Measurements from ENCODE around the gene TNFRSF12A.

TNFRSF12A gene

DNA sequence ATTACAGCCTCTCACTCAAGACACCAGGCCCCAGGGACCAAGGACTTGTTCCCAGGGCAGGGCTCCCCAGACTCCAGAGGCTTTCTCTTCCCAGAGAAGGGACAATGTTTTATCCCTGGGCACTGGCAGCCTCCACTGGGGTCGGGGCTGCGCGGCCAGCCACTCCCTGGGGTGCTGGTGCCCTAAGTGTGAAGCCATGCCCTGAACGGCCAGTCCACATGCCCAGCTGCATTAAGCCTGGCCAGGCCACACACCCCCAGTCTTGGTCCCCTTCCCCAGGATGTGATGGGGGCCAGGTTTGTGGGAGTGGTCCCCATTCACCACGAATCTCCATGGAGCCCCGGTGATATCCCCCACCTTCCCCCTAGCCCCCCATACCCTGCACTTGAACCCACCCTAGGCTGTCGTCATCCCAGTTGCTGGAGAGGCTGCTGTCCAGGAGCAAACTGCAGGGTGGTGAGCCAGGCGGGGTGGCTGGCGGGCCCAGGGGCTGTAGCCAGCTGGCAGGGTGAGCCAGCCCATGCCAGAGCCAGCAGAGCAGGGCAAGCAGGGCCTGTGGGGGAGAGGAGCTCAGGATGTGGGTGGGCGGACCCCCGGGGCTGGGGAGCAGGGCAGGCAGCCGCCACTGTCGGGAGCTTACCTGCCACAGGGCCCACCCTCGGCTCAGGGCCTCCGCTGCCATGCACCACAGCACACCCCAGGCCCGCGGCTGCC lies 46.4 kb upstream of the TNFRSF12A start:
- CTCF ChIA-PET = interaction anchor here (1.6 kb wide), 1 partner anchor 45 kb away, joined by 5 read pairs; no protein-coding TSS in a partner anchor
- POLR2A ChIA-PET = interaction anchor here (0.7 to 2.5 kb wide), 3 partner anchors 10 to 146 kb away, joined by 3 to 12 read pairs (median 3); partner anchors contain the start of genes KREMEN2 and TNFRSF12A

DNA sequence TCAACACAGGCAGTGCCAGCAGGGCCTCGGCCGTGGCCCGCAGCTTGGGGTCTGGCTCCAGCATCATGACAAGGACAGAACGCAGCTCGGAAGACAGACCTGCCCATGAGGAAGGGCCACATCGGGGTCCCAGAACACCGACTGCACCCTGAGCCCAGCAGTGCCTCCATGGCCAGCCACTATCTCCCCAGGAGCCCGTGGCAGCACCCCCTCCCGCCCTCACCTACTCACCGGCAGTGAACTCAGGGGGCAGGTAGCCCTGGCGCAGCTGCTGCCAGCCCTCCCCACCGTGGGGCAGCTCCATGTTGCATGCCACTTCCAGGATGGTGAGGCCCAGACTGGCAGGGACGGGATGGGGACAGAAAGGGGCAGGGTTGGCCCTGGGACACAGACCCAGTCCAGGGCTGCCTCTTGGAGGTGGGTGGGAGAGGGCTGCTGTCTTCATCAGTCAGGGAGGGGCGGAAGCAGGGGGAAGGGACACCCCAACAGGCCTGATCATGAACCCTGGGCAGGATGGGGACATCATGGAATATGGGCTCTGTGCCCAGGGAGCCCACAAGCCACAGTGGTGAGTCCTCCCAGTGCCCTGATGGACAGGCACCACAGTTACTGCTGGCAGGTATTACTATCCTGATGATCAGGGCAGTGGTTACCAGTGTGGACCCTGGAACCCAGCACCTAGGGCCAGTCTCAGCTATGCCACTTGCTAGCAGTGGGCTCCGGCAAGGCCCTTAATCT lies 45.7 kb upstream of the TNFRSF12A start:
- DNase-seq (ENCODE audit: extremely low spot score) = no peak
- ChIA-PET POLR2A (interaction anchor here (1.0 to 3.9 kb wide), 3 partner anchors 10 to 45 kb away, joined by 3 to 12 read pairs (median 10); partner anchors contain the start of genes KREMEN2 and TNFRSF12A), CTCF (no interaction called here)
- TF ChIP-seq ELF4 (IDR thresholded peaks at IDR 0.05) (no peak), TARDBP (IDR thresholded peaks at IDR 0.05) (no peak), FOXA1 (IDR thresholded peaks at IDR 0.05) (no peak)

More for the DNA sequence above, 46.4 kb upstream of the TNFRSF12A start:
- DNase-seq (ENCODE audit: extremely low spot score) = no peak
- TF ChIP-seq CTBP1 (IDR thresholded peaks at IDR 0.05; ENCODE audit: borderline replicate concordance) (no peak), NFRKB (IDR thresholded peaks at IDR 0.05) (no peak), BHLHE40 (IDR thresholded peaks at IDR 0.05; ENCODE audit: borderline replicate concordance) (no peak), TARDBP (IDR thresholded peaks at IDR 0.05) (no peak), L3MBTL2 (conservative IDR thresholded peaks at IDR 0.05) (no peak), HDGF (IDR thresholded peaks at IDR 0.05; ENCODE audit: borderline replicate concordance) (no peak), ZNF384 (IDR thresholded peaks at IDR 0.05) (no peak), ARNT (IDR thresholded peaks at IDR 0.05) (no peak), SP1 (IDR thresholded peaks at IDR 0.05) (no peak), ELF4 (IDR thresholded peaks at IDR 0.05) (no peak), LEF1 (IDR thresholded peaks at IDR 0.05; ENCODE audit: borderline replicate concordance) (no peak), FOXA1 (IDR thresholded peaks at IDR 0.05) (no peak), FOXK2 (IDR thresholded peaks at IDR 0.05) (no peak), FOXM1 (IDR thresholded peaks at IDR 0.05; ENCODE audit: borderline replicate concordance) (no peak), SUZ12 (IDR thresholded peaks at IDR 0.05) (no peak)
- TF ChIP-seq, protein P1, sequence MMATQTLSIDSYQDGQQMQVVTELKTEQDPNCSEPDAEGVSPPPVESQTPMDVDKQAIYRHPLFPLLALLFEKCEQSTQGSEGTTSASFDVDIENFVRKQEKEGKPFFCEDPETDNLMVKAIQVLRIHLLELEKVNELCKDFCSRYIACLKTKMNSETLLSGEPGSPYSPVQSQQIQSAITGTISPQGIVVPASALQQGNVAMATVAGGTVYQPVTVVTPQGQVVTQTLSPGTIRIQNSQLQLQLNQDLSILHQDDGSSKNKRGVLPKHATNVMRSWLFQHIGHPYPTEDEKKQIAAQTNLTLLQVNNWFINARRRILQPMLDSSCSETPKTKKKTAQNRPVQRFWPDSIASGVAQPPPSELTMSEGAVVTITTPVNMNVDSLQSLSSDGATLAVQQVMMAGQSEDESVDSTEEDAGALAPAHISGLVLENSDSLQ (IDR thresholded peaks at IDR 0.05) = no peak

DNA sequence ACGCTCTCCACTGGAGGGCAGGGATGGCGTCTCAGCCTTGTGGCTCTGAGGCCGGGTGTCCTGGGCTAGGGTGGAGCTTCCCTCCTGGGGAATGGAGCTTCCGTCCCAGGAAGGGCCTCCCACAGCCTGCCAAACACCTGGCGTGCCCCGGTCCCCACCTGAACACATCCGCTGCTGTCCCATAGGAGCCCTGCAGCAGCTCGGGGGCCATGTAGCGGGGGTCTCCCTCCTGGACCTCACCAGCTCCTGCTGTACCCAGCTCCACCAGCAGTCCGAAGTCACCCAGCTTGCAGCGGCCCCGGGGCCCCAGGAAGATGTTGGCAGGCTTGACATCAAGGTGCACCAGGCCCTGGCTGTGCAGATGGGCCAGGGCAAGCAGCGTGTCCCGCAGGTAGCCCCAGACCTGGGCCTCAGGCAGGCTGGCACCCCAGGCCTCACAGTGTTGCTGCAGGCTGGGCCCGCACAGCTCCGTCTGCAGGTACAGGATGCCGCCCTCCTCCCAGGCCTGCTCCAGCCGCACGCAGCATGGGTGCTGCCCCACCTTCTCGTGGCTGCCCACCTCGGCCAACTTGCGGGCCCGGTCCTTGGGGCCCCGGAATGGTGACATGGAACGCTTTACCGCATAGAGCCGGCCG lies 44.9 kb upstream of the TNFRSF12A start:
- TF ChIP-seq SP1 (IDR thresholded peaks at IDR 0.05) (no peak), FOXK2 (IDR thresholded peaks at IDR 0.05) (no peak), ARNT (IDR thresholded peaks at IDR 0.05) (no peak), FOXM1 (IDR thresholded peaks at IDR 0.05; ENCODE audit: borderline replicate concordance) (no peak), CTBP1 (IDR thresholded peaks at IDR 0.05; ENCODE audit: borderline replicate concordance) (no peak), LEF1 (IDR thresholded peaks at IDR 0.05; ENCODE audit: borderline replicate concordance) (no peak), SUZ12 (IDR thresholded peaks at IDR 0.05) (no peak), L3MBTL2 (conservative IDR thresholded peaks at IDR 0.05) (no peak), BHLHE40 (IDR thresholded peaks at IDR 0.05; ENCODE audit: borderline replicate concordance) (no peak), FOXA1 (IDR thresholded peaks at IDR 0.05) (no peak), NFRKB (IDR thresholded peaks at IDR 0.05) (no peak), TARDBP (IDR thresholded peaks at IDR 0.05) (no peak), ELF4 (IDR thresholded peaks at IDR 0.05) (no peak), ZNF384 (IDR thresholded peaks at IDR 0.05) (no peak), HDGF (IDR thresholded peaks at IDR 0.05; ENCODE audit: borderline replicate concordance) (no peak)
- TF ChIP-seq, protein P1 (IDR thresholded peaks at IDR 0.05) = no peak
- ChIA-PET CTCF (no interaction called here), POLR2A (interaction anchor here (3.9 kb wide), 1 partner anchor 11 kb away, joined by 10 read pairs; the partner anchor contains the start of gene KREMEN2)
- DNase-seq (ENCODE audit: extremely low spot score) = no peak

DNA sequence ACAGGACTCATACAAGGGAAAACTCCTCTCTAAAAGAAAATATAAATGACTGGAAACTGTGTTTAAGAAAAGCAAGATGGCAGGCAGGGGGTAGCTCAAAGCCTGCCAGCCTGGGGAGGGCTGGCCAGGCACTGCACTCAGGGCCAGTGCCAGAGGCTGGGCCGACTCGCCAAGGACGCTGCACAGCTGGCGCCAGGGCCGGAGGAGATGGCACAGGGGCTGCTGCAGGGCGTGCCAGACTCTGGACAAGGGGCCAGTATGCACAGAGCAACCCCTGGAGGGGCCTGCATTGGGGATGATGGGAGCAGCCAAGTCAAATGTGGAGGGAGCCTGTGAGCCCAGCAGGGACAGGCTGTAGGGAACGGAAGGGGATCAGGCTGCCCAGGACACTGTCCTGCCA lies 44.0 kb upstream of the TNFRSF12A start:
- POLR2A ChIA-PET = interaction anchor here (0.8 to 3.9 kb wide), 2 partner anchors 12 to 44 kb away, joined by 3 to 10 read pairs; partner anchors contain the start of gene KREMEN2
- CTCF ChIA-PET = no interaction called here
- TF ChIP-seq NFRKB (IDR thresholded peaks at IDR 0.05) (no peak), ZNF384 (IDR thresholded peaks at IDR 0.05) (no peak)
- no peak for DNase-seq (ENCODE audit: extremely low spot score)

DNA sequence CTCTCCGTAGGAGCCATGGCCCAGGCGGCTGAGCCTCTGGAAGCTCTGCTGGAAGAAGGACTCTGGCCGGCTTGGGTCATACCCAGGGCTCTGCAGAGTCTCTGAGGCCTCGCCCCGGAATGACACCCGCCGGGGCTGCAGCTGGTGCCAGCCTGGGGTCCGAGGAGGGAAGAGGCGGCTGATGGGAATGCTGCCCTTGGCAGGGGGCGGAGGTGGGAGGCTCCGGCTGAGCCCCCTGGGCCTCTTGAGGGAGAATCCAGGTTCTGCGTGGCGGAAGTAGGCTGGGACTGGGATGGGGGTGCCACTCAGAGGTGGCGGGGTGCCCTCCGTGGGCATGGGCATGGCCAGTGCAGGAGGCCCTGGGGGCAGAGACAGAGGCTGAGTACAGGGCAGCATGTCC lies 43.5 kb upstream of the TNFRSF12A start:
- DNase-seq (ENCODE audit: extremely low spot score) = no peak
- ChIA-PET CTCF (no interaction called here), POLR2A (interaction anchor here (0.8 to 3.9 kb wide), 2 partner anchors 12 to 44 kb away, joined by 3 to 10 read pairs; partner anchors contain the start of gene KREMEN2)
- TF ChIP-seq ZNF384 (IDR thresholded peaks at IDR 0.05) (no peak), SP1 (IDR thresholded peaks at IDR 0.05) (no peak), NFRKB (IDR thresholded peaks at IDR 0.05) (no peak), FOXM1 (IDR thresholded peaks at IDR 0.05; ENCODE audit: borderline replicate concordance) (no peak), BHLHE40 (IDR thresholded peaks at IDR 0.05; ENCODE audit: borderline replicate concordance) (no peak), L3MBTL2 (conservative IDR thresholded peaks at IDR 0.05) (no peak), CTBP1 (IDR thresholded peaks at IDR 0.05; ENCODE audit: borderline replicate concordance) (no peak), FOXA1 (IDR thresholded peaks at IDR 0.05) (no peak), SUZ12 (IDR thresholded peaks at IDR 0.05) (no peak), ELF4 (IDR thresholded peaks at IDR 0.05) (no peak)

DNA sequence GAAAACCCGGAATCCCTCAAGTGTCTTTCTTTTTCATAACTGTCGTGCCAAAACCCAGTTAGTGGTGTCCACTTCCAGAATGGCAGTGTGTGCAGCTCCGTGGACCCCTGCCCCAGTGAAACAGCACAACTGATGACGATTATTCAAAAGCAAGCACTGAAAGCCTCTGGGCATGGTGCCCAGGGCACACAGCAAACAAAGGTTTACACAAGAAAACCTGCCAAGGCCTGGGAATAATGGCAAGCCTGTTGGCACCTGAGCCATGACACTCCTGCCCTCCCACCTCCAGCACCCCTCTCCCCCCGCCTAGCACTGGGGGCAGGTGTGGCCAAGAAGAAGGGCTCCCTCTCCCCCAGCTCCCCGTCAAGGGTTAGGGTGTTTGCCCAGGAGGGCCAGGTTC lies 42.7 kb upstream of the TNFRSF12A start:
- POLR2A ChIA-PET = interaction anchor here (1.0 to 3.9 kb wide), 3 partner anchors 13 to 45 kb away, joined by 3 to 10 read pairs (median 6); partner anchors contain the start of genes KREMEN2 and TNFRSF12A
- no peak for DNase-seq (ENCODE audit: extremely low spot score)
- CTCF ChIA-PET = no interaction called here
- no peak for TF ChIP-seq LEF1 (IDR thresholded peaks at IDR 0.05; ENCODE audit: borderline replicate concordance)
- no peak for TF ChIP-seq ARNT (IDR thresholded peaks at IDR 0.05)
- no peak for TF ChIP-seq BHLHE40 (IDR thresholded peaks at IDR 0.05; ENCODE audit: borderline replicate concordance)
- no peak for TF ChIP-seq L3MBTL2 (conservative IDR thresholded peaks at IDR 0.05)
- no peak for TF ChIP-seq HDGF (IDR thresholded peaks at IDR 0.05; ENCODE audit: borderline replicate concordance)
- TF ChIP-seq CTBP1 (IDR thresholded peaks at IDR 0.05; ENCODE audit: borderline replicate concordance) = no peak
- TF ChIP-seq FOXK2 (IDR thresholded peaks at IDR 0.05) = no peak
- no peak for TF ChIP-seq ZNF384 (IDR thresholded peaks at IDR 0.05)
- TF ChIP-seq ELF4 (IDR thresholded peaks at IDR 0.05) = no peak
- no peak for TF ChIP-seq SUZ12 (IDR thresholded peaks at IDR 0.05)
- no peak for TF ChIP-seq NFRKB (IDR thresholded peaks at IDR 0.05)

All from HEK293T (cell line).